Renal pelvis (tissue), 12 donors: ENCODE data around the gene TMEM178A. TPM values are rescaled to one million over a fixed set of nuclear protein-coding genes. Genes with fewer than 3 reads are reported as not detected.
A peak's percentile ranks its signal among the peaks of the same experiment; 100 is the strongest.
"Not testable (repeated sequence)": the region's sequence is repeated elsewhere in the genome, so short reads cannot be mapped to it uniquely, and the experiment has no call there.

Experiments
- DNase-seq: peaks from one replicate; pipeline ENCODE4 v3.0.0-alpha.2; 2013
- long read RNA-seq, 16 experiments: transcript quantifications; one replicate each; lab custom pipeline, GENCODE V29; 2026
- polyA plus RNA-seq, 3 donors: library from polyadenylated mRNA; unstranded; fragments of 120-200 nt; gene quantifications; one replicate each; pipeline ENCODE4 v1.2.1, GENCODE V29; 2013; ENCODE audit not compliant: insufficient read length in 3 of 3

Gene TMEM178A
- polyA plus RNA-seq: 100 to 1,000 TPM in 1 of 3 donors, 10 to 100 TPM in 2; 85.0 to 116 (median 93.3) TPM
- long read RNA-seq, donor 1, transcript TMEM178A-201 (4 exons, 1,662 nt): major isoform, 12 of 21 reads
- long read RNA-seq, donor 1, partial matches to known transcripts: 9 of 21 reads
- long read RNA-seq, donor 1, other reads (novel, unspliced or antisense): 0 of 21 reads
- long read RNA-seq, donor 2, transcript TMEM178A-201 (4 exons, 1,662 nt): major isoform, 8 of 18 reads
- long read RNA-seq, donor 2, partial matches to known transcripts: 10 of 18 reads
- long read RNA-seq, donor 2, other reads (novel, unspliced or antisense): 0 of 18 reads
- long read RNA-seq, donor 3, transcript TMEM178A-201 (4 exons, 1,662 nt): major isoform, 7 of 44 reads
- long read RNA-seq, donor 3, partial matches to known transcripts: 37 of 44 reads
- long read RNA-seq, donor 3, other reads (novel, unspliced or antisense): 0 of 44 reads
- long read RNA-seq, donor 4, transcript TMEM178A-201 (4 exons, 1,662 nt): major isoform, 16 of 22 reads
- long read RNA-seq, donor 4, partial matches to known transcripts: 6 of 22 reads
- long read RNA-seq, donor 4, other reads (novel, unspliced or antisense): 0 of 22 reads
- long read RNA-seq, donor 5, transcript TMEM178A-201 (4 exons, 1,662 nt): major isoform, 6 of 6 reads
- long read RNA-seq, donor 5, partial matches to known transcripts: 0 of 6 reads
- long read RNA-seq, donor 5, other reads (novel, unspliced or antisense): 0 of 6 reads
- long read RNA-seq, donor 6, transcript TMEM178A-201 (4 exons, 1,662 nt): major isoform, 14 of 22 reads
- long read RNA-seq, donor 6, partial matches to known transcripts: 8 of 22 reads
- long read RNA-seq, donor 6, other reads (novel, unspliced or antisense): 0 of 22 reads
- long read RNA-seq, donor 7, transcript TMEM178A-201 (4 exons, 1,662 nt): major isoform, 12 of 18 reads
- long read RNA-seq, donor 7, partial matches to known transcripts: 6 of 18 reads
- long read RNA-seq, donor 7, other reads (novel, unspliced or antisense): 0 of 18 reads
- long read RNA-seq, donor 8, partial matches to known transcripts: 0 of 3 reads
- long read RNA-seq, donor 8, other reads (novel, unspliced or antisense): 0 of 3 reads
- long read RNA-seq, donor 9, transcript TMEM178A-201 (4 exons, 1,662 nt): major isoform, 11 of 18 reads
- long read RNA-seq, donor 9, partial matches to known transcripts: 7 of 18 reads
- long read RNA-seq, donor 9, other reads (novel, unspliced or antisense): 0 of 18 reads
- long read RNA-seq, donor 10, transcript TMEM178A-201 (4 exons, 1,662 nt): major isoform, 11 of 17 reads
- long read RNA-seq, donor 10, partial matches to known transcripts: 6 of 17 reads
- long read RNA-seq, donor 10, other reads (novel, unspliced or antisense): 0 of 17 reads
- long read RNA-seq, donor 11, partial matches to known transcripts: 7 of 10 reads
- long read RNA-seq, donor 11, other reads (novel, unspliced or antisense): 0 of 10 reads
- long read RNA-seq, donor 12, transcript TMEM178A-201 (4 exons, 1,662 nt): major isoform, 13 of 57 reads
- long read RNA-seq, donor 12, partial matches to known transcripts: 44 of 57 reads
- long read RNA-seq, donor 12, other reads (novel, unspliced or antisense): 0 of 57 reads
- long read RNA-seq, donor 13, transcript TMEM178A-201 (4 exons, 1,662 nt): major isoform, 5 of 5 reads
- long read RNA-seq, donor 13, partial matches to known transcripts: 0 of 5 reads
- long read RNA-seq, donor 13, other reads (novel, unspliced or antisense): 0 of 5 reads
- long read RNA-seq, donor 14: 0 reads
- long read RNA-seq, donor 15, transcript TMEM178A-201 (4 exons, 1,662 nt): major isoform, 10 of 43 reads
- long read RNA-seq, donor 15, partial matches to known transcripts: 33 of 43 reads
- long read RNA-seq, donor 15, other reads (novel, unspliced or antisense): 0 of 43 reads
- long read RNA-seq, donor 16, transcript TMEM178A-201 (4 exons, 1,662 nt): major isoform, 13 of 19 reads
- long read RNA-seq, donor 16, partial matches to known transcripts: 6 of 19 reads
- long read RNA-seq, donor 16, other reads (novel, unspliced or antisense): 0 of 19 reads

DNA sequence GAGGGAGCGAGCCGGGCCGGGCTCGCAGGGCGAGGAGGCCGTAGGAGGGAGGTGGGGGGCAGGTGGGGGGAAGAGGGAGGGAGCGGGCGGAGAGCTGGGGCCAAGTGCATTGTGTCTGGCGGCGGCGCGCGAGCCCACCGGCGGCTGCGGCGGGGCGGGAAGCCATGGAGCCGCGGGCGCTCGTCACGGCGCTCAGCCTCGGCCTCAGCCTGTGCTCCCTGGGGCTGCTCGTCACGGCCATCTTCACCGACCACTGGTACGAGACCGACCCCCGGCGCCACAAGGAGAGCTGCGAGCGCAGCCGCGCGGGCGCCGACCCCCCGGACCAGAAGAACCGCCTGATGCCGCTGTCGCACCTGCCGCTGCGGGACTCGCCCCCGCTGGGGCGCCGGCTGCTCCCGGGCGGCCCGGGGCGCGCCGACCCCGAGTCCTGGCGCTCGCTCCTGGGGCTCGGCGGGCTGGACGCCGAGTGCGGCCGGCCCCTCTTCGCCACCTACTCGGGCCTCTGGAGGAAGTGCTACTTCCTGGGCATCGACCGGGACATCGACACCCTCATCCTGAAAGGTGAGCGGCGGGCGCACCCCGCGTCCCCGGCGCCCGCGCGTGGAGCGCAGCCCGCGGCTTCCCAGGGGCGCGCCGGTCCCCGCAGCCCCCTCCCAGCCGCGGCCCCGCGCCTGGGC is at the start of gene TMEM178A:
Gene TMEM178A, plus strand, starts transcription at position 107 of the 680 bp plus-strand sequence. Its CDS starts 58 bp downstream, at position 165.
- no peak for DNase-seq

DNA sequence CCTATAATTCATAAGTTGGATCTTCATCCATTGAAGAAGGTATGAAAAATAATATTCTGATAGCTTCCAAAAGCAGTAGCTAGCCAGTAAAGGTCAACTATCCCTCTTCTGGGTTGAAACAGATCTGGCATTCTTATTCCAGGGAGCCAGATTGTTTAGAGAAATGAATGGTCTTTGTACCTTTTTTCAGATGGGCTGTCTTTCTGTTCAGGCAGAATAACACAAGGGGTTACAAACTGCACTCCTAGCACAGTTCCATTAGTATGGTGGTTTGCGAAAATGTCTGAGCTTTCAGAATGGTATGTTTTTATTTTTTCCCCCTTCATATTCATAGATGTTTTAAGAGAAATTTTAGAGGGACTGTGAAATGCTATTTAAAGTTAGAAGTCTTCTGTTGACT is 47.5 kb upstream of the TMEM178A start:
- no peak for DNase-seq

DNA sequence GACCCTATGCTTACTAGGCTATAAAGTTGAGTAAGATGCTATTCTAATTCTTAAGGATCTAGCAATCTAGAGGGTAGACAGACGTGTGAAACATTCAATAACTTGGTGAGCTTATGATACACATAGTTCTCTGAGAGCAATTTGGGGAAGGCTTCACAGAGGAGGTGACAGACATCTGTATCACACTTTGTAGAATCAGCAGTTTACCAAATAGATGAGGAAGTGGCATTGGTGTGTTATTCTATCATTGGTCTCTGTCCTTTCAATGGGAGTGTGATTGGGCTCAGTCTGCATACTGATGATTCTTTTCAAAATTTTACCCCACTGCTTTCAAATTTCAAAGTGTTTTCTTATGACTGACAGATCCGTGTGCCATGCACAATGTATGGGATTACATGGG is 47.0 kb upstream of the TMEM178A start:
- no peak for DNase-seq

DNA sequence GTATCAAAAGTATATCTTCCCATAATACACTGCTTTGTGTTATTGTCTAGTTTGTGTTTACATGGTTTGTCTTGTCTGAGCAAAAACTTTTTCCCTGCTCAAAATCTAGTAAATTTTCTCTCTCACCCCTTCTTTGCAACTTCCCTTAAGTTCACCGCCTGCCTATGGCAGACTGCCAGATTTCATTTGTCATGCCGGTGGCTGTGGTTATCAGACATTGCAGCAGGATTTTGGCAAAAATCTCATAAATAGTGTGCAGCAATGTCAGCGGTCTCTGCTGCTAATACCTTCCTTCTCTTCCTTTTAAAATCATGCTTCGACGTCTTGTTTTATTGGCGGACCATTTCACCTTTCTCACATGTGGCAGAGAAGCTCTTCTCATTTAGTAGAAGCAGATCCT is 45.6 kb upstream of the TMEM178A start:
- peak; percentile 40 for DNase-seq

DNA sequence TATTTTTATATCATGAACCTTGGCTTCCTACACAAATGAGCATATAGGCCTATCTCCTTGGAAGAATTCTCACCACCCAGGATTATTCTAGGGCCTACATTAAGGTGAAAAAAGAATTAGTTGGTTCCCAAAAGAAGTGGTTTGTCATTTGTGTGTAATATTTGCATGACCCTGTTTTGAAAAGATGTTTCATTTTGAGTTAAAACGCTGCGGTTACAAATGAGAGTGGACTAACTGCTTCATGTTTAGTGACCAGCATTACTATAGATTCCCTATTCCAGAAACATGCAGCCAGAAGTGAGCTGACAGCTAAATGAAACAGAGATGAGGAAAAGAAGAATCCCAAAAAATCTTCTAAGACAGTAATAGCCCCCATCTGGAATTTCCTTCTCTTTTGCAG is 44.1 kb upstream of the TMEM178A start:
- DNase-seq: no peak

DNA sequence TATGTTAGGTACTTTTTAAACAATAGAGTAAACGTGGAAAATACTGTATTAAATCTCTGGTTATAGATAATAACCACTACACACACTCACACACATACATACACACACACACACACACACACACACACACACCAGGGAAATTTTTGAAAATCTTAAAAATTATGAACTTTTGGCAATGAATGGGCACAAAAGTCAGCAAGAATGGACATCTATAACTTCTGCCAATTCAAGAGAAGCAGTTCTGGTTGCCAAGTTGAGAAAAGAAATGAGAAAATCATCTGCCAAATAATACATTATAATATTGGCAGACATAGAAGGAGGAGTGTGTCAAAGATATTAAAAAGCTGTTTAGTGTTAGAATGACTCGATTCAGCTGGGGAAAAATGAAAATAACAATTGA is 42.9 kb upstream of the TMEM178A start:
- DNase-seq: no peak

DNA sequence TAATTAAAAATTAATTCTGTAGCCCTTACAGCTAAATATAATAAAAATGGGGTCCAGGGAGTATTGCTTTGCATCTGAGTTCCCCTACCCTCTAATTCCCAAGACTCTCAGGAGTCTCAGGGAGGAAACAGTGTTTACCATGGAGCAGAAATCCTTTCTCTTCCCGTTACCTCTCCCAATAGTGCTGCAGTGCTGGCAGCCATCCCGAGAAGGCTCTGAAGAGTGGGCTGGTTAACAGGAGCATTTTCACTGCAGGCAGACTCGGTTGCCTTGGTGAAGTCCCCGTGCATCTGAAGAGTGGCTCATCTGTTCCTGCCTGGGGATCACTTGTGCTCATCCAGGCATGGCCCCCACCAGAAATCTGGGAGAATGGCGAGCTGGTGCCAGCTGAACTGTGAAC is 41.8 kb upstream of the TMEM178A start:
- no peak for DNase-seq

DNA sequence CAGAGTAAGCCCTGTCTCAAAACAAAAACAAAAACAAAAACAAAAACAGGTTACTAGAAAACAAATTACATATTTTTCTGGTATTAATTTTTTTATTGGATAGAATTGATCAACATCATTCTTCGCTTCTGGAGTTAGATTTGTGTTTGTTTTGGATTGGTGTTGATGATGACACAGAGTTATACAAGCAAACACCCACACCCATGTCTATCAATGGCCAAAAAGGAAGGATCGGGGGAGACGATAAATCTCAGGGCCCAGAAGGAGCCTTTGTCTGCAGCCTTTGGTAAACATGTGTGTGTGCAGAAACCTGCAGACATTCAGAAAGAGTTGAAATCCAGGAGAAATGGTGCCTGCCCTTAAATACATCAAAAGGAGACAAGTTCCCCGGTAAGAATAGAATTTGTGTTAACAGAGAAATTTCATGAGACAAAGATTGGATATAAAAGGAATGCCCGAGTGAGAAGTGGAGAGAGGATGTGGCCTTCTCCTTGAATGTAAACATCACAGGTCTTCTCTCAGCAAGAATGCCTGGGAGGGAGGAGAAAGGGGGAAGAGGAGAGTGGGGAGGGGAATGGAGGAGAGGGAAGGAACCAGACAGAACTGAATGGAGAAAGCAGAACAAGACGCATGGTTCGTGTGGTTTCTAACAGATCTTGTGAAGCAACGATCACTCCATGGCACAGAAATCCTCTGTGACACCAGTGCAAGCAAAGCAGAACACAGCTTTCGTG is 40.4 kb upstream of the TMEM178A start:
- DNase-seq: no peak

DNA sequence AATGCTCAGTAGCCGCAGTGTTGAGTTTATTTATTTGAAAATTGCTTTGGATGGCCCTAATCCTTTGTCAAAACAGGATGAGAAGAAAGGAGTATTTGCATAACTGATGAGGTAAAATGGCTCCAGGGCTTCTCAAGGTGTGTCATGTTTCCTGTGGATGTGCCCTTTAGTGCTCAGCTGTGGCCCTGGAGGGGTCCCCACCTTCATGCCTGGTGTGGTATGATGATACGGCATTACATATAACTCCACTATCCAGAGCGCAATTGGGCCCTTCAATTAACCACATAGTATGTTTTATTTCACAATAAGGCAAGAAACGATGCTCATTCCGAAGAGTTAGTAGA is 39.8 kb upstream of the TMEM178A start:
- DNase-seq: no peak

DNA sequence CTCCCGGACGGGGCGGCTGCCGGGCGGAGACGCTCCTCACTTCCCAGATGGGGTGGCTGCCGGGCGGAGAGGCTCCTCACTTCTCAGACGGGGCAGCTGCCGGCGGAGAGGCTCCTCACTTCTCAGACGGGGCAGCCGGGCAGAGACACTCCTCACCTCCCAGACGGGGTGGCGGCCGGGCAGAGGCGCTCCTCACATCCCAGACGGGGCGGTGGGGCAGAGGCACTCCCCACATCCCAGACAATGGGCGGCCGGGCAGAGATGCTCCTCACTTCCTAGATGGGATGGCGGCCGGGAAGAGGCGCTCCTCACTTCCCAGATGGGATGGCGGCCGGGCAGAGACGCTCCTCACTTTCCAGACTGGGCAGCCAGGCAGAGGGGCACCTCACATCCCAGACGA is 37.4 kb upstream of the TMEM178A start:
- DNase-seq: not testable (repeated sequence)

DNA sequence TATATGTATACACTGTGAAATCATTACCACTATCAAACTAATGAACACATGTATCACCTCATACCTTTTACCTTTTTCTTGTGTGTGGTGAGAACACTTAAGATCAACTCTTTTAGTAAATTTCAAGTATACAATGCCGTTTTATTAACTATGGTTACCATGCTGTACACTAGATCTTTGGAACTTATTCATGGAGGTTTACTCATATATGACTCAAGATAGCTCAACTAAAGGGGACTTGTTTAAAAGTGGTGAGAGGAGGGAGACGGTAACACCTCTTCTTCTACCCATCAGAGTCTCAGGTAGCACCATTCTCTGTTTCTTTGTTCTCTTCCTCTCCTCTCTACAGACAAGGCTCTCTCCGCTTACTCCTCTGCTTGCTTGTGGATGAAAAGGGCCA is 36.1 kb upstream of the TMEM178A start:
- DNase-seq: no peak

DNA sequence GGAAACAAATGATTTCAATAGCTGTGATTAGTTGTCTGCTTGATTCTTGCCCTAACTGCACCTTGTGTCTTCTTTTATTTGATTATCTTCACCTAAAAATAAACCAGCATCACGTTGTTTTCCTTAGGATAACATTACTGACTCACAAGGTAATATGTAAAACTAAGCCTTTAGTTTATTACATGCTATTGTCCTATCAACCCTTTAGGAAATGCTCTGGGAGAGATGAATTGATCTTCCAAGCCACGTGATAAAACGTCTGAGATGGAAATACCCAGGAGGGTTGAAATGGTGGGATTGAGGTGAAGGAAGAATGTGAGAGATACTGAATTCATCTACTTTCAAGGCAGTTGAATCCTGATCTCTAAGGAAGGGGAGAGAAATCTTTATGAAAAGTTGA is 34.5 kb upstream of the TMEM178A start:
- no peak for DNase-seq

DNA sequence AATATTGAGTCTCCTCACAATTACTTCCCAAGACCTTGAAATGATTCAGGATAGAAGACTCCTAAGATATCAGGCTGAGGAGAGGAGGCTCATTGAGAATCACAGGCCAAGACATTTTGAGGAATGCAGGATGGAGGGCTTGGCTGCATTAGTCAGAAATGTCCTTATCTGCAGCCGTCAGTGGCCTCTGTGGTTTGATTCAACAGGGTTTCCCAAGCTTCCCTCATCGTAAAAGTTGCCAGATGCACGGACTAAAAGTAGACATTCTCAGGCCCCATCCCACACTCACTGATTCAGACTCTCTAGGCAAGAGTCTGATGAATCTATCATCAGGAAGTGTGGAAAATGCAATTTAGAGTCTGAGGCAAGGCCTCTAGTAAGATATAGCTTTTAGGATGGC is 34.0 kb upstream of the TMEM178A start:
- no peak for DNase-seq

DNA sequence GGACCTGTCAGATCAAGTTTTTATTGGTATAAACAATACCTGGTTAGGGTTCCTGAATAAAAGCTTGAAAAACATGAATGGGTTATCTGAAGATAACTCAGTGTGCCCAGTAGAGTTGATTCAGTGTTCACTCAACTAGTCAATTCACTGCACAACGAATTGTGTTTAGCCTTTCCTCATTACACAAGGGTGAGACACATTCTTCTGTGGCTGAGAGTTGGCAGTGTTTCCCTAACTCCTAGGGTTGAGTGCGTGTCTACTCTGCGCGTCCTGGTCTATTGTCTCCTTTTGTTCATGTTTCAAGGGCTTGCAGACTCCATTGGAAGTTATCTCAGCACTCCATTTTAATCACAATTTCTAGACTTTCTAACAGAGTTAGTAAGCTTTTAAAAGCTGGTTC is 32.8 kb upstream of the TMEM178A start:
- no peak for DNase-seq

DNA sequence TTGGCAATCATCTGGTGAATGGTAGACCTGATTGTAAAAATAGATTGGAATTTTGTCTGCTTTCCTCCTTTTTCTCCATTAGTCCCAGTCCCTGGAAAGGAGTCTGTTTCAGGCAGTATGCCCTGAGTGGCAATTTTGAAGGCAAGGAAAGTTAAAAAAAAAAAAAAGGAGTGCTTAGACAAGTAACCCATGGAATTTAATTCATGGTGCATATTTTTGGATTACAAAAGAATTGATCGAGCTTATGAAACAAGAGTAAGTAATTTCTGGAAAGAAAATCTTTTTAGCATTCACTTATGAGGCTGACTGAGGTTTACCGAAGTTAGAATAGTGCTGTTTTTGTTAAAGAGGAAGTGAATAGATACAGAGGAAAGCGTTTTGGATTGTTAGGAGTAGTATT is 29.4 kb upstream of the TMEM178A start:
- DNase-seq: no peak

DNA sequence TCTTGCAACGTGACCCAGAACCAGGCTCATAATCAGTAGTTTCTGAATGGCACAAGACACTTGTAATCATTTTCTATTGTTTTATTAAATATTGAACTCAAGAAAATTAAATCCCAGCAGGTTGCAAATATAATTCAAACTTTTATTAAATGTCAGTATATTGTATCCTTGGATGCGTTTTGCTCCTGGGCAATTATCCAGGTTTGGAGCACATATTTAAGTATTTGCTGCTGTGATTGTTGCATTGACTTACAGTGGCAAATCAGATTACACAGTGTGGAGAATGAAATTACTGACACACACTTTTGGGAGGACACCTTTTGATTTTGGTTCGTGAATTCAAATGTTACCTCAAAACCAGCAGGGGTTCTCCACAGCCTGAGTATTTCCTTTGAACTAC is 27.1 kb upstream of the TMEM178A start:
- no peak for DNase-seq

DNA sequence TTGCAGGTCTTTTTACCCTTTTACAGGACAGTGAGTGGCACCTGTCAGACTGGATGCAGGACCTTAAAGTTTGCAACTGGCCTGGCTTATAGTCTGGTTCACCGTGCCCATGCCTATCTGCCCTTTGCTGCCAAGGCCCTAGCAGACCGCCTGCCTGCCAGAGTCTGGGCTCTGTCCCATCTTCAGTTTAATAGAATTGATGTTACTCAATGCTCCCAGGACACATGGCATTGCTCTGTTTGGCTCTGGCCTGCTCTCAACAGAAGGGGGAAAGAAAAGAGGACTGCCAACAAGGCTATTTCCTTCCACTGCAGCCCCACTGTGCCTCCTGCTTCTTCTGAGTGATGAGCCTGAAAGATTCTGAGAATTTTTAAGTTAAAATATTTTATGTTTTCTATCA is 25.6 kb upstream of the TMEM178A start:
- DNase-seq: no peak

DNA sequence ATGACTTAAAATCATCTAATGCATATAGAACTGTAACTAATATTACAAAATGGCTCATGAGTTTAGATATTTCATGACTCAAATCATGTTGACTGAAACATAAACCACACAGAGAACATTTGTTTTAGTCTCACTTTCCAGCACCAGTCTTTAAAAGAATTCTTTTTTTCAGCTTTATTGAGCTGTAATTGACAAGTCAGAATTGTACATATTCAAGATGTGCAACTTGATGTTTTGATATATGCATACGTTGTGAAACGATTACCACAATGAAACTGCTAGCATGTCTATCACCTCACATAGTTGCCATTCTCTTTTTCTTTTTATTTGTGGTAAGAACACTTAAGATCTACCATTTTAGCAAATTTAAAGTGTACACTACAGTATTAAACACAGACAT is 25.0 kb upstream of the TMEM178A start:
- no peak for DNase-seq

DNA sequence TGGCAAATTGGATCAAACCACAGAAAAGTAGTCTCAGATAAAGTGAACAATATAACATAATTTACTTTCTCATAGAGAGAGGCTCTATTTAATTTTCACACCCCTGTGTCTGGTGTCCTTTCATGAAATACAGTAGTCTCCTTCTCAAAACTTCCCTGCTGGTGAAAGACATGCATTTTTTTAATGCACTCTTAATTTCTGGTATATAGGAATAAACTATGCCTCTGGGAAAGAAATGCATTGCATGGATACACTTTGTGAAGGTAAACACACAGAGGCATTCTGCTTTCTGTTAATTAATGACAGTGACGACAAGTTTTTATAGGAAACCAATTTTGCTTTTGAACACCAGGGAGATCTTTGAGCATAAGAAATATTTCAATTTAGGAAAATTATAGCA is 24.1 kb upstream of the TMEM178A start:
- DNase-seq: no peak
